Gastroesophageal sphincter (tissue), 3 donors: ENCODE results near the gene TMEM74B.

Experiments
- CTCF ChIP-seq, 4 experiments: fragments of 200-600 bp in 2 of 4; fragments of 450-650 bp in 2 of 4; sonication (generic) in 1 of 4; IDR thresholded peaks; one replicate each; pipeline ENCODE4 v1.5.1; 2017 to 2019; ENCODE audit warnings: antibody characterized with exemption in 4 of 4, mild to moderate bottlenecking in 2 of 4, moderate library complexity in 2 of 4
- EP300 ChIP-seq: sonication (generic); formaldehyde crosslinking; IDR thresholded peaks from one replicate; pipeline ENCODE4 v1.6.1; 2017; ENCODE audit warnings: antibody characterized with exemption, mild to moderate bottlenecking
- POLR2A ChIP-seq, 2 donors: fragments of 450-650 bp; IDR thresholded peaks; one replicate each; pipeline ENCODE4 v1.6.1; 2017; ENCODE audit warnings: antibody characterized with exemption in 2 of 2, mild to moderate bottlenecking in 2 of 2, moderate library complexity in 1 of 2

GRCh38 chr20:1160991-1161390, 23.8 kb downstream of the TMEM74B start:
- no peak for TF ChIP-seq CTCF (IDR thresholded peaks at IDR 0.05)
- no peak for TF ChIP-seq POLR2A (IDR thresholded peaks at IDR 0.05)
- no peak for TF ChIP-seq EP300
